Sigmoid colon (tissue), 7 donors: ENCODE measurements around the gene SMTNL2. TPM values are rescaled to one million over a fixed set of nuclear protein-coding genes. Genes with fewer than 3 reads are reported as not detected.

Source experiments
- DNase-seq: peaks from one replicate; pipeline ENCODE4 v3.0.0-alpha.2; 2019
- H3K27ac ChIP-seq, 4 donors: fragments of 200-600 bp; sonication (generic); one replicate each; pipeline ENCODE4 v1.5.1; 2016 to 2019; ENCODE audit warnings: mild to moderate bottlenecking in 1 of 4
- H3K27me3 ChIP-seq, 3 donors: fragments of 200-600 bp; sonication (generic); one replicate each; pipeline ENCODE4 v1.5.1; 2019; ENCODE audit warnings: mild to moderate bottlenecking in 1 of 3
- H3K36me3 ChIP-seq, 4 donors: fragments of 200-600 bp; sonication (generic); one replicate each; pipeline ENCODE4 v1.5.1; 2016 to 2019
- H3K4me1 ChIP-seq, 4 donors: fragments of 200-600 bp; sonication (generic); one replicate each; pipeline ENCODE4 v1.5.1; 2017 to 2019
- H3K4me3 ChIP-seq, 4 donors: fragments of 200-600 bp; sonication (generic); one replicate each; pipeline ENCODE4 v1.5.1; 2017 to 2019; ENCODE audit warnings: mild to moderate bottlenecking in 2 of 4, moderate library complexity in 1 of 4
- H3K9me3 ChIP-seq, 4 donors: fragments of 200-600 bp in 3 of 4; sonication (generic) in 3 of 4; one replicate each; pipeline versions ENCODE4 v1.5.1 to v1.6.1; 2013 to 2019
- EP300 ChIP-seq, 4 donors: sonication (generic); formaldehyde crosslinking; IDR thresholded peaks; one replicate each; pipeline ENCODE4 v1.6.1; 2017; ENCODE audit warnings: antibody characterized with exemption in 4 of 4
- POLR2A ChIP-seq, 2 donors: fragments of 450-650 bp; IDR thresholded peaks; one replicate each; pipeline ENCODE4 v1.6.1; 2016; ENCODE audit warnings: antibody characterized with exemption in 2 of 2, mild to moderate bottlenecking in 2 of 2, moderate library complexity in 2 of 2
- POLR2AphosphoS5 ChIP-seq, 4 donors: sonication (generic); formaldehyde crosslinking; IDR thresholded peaks; one replicate each; pipeline ENCODE4 v1.6.1; 2017; ENCODE audit warnings: antibody characterized with exemption in 4 of 4
- WGBS, 2 donors: extraction: QIAGEN DNeasy Blood & Tissue Kit; methylation state at CpG; one replicate each; pipeline ENCODE4 v1.1.7; 2013; 5-methylcytosine and 5-hydroxymethylcytosine counted together
- intact Hi-C: fragments of 100-400 bp; cut with DNase I; formaldehyde crosslinking; loops from one replicate; pipeline ENCODE4 v1.15.1; 2023
- polyA plus RNA-seq, 3 donors: library from polyadenylated mRNA; stranded (reverse); fragments of 200-250 nt; gene quantifications; one replicate each; pipeline ENCODE4 v1.2.3, GENCODE V29; 2013
- total RNA-seq, 4 donors: library from RNA; depleted of rRNA; stranded (reverse); fragments of >200 nt; gene quantifications; one replicate each; pipeline ENCODE4 v1.1.0, GENCODE V29; 2016
- TF ChIP-seq, protein P1 (sequence below), 4 experiments: fragments of 450-650 bp in 3 of 4; fragments of 200-600 bp in 1 of 4; IDR thresholded peaks; one replicate each; pipeline ENCODE4 v1.5.1; 2016 to 2019; ENCODE audit warnings: antibody characterized with exemption in 4 of 4, mild to moderate bottlenecking in 3 of 4, moderate library complexity in 2 of 4
- donor health status: healthy with polysubstance abuse.
- donor health status: Bipolar disorder and iron deficiency.
- donor health status: healthy.

SMTNL2 gene
- total and polyA plus RNA-seq, 7 donors = 0.33 to 1.9 (median 0.99) TPM; not detected in 1

GRCh38 chr17:4559139-4559791 lies 25.1 kb upstream of the SMTNL2 start:
- H3K27me3 ChIP-seq = no peaks in the 10 kb centered on the region
- intact Hi-C loops = no loop called here
- whole genome bisulfite sequencing, 2 donors = 16 to 67% methylated on average over 17 of the region's 17 CpGs
- H3K27ac ChIP-seq = no peak overlapping the region
- H3K4me3 ChIP-seq = no peak overlapping the region
- no peak for TF ChIP-seq POLR2AphosphoS5 (IDR thresholded peaks at IDR 0.05)
- TF ChIP-seq EP300 (IDR thresholded peaks at IDR 0.05) = no peak
- TF ChIP-seq, protein P1, sequence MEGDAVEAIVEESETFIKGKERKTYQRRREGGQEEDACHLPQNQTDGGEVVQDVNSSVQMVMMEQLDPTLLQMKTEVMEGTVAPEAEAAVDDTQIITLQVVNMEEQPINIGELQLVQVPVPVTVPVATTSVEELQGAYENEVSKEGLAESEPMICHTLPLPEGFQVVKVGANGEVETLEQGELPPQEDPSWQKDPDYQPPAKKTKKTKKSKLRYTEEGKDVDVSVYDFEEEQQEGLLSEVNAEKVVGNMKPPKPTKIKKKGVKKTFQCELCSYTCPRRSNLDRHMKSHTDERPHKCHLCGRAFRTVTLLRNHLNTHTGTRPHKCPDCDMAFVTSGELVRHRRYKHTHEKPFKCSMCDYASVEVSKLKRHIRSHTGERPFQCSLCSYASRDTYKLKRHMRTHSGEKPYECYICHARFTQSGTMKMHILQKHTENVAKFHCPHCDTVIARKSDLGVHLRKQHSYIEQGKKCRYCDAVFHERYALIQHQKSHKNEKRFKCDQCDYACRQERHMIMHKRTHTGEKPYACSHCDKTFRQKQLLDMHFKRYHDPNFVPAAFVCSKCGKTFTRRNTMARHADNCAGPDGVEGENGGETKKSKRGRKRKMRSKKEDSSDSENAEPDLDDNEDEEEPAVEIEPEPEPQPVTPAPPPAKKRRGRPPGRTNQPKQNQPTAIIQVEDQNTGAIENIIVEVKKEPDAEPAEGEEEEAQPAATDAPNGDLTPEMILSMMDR (IDR thresholded peaks at IDR 0.05) = no peak
- TF ChIP-seq POLR2A (IDR thresholded peaks at IDR 0.05) = no peak
- DNase-seq = peak; percentile 61
- H3K36me3 ChIP-seq = no peaks in the 10 kb centered on the region
- peaks cover 0 to 16% (median 13%) of the 10 kb centered on the region in 4 donors for H3K4me1 ChIP-seq
- H3K9me3 ChIP-seq = no peaks in the 10 kb centered on the region

DNA sequence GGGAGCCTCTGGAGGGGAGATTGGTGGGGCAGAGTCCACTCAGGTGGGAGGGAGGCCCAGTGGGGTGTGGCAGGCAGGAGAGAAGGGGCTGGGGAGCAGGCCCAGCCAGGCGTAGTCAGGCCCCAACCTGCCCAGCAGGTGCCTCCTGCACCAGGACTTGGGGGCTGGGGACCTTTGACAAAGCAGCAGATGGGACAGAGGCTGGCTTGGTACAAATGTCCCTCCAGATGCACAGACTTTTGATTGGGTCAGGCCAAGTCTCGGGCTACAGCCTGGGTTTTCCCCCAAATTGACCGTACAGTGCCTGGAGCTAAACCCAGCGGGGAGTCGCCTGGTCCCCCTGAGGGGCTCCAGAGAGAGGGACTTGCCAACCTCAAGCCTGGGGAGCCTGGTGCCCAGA lies 24.4 kb upstream of the SMTNL2 start:
- TF ChIP-seq EP300 (IDR thresholded peaks at IDR 0.05) = no peak
- TF ChIP-seq POLR2A (IDR thresholded peaks at IDR 0.05) = no peak
- TF ChIP-seq, protein P1 (IDR thresholded peaks at IDR 0.05) = no peak
- no peak for TF ChIP-seq POLR2AphosphoS5 (IDR thresholded peaks at IDR 0.05)
- no peak for DNase-seq
- 17 to 73% methylated on average over 5 of the region's 5 CpGs for WGBS, 2 donors
- Histone ChIP-seq H3K4me3 (no peak overlapping the region), H3K4me1 (peaks cover 0 to 9% (median 7%) of the 10 kb centered on the region in 4 donors), H3K9me3 (no peaks in the 10 kb centered on the region), H3K36me3 (no peaks in the 10 kb centered on the region), H3K27me3 (no peaks in the 10 kb centered on the region), H3K27ac (peak overlapping the region in 1 of 4 donors; percentile 9)
- intact Hi-C loops = no loop called here

DNA sequence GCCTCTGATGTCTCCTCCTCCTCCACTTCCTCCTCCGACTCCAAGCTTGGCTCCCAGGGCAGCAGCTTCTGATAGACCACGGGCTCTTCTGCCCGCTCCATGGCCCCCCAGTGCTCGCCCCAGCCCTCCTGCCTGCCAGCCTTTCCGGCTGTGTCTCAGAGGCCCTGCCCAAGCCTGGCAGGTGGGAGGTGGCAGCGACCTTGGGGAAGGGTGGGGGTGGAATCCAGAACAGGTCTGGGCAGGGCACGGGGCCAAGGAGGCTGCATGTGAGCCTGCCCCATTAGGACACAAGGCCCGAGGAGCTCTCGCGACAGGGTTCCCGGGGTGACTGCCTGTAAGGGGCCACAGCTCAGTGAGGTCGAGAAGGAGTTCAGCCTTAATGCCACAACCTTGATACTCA lies 23.9 kb upstream of the SMTNL2 start, which contains the start of gene GGT6:
Gene GGT6, minus strand, starts transcription at position 157 of the 400 bp plus-strand sequence. Its CDS starts 56 bp downstream, at position 101.
- H3K9me3 ChIP-seq = no peaks in the 10 kb centered on the region
- WGBS, 2 donors = 16 to 69% methylated on average over 12 of the region's 12 CpGs
- peak within 1 kb of the TSS in 1 of 4 donors; percentile 9 for H3K27ac ChIP-seq
- H3K4me3 ChIP-seq = no peak within 1 kb of the TSS
- intact Hi-C loops = no loop called here
- DNase-seq = peak; percentile 65
- H3K27me3 ChIP-seq = no peaks in the 10 kb centered on the region
- peaks cover 0 to 11% (median 7%) of the 10 kb centered on the region in 4 donors for H3K4me1 ChIP-seq
- TF ChIP-seq POLR2AphosphoS5 (IDR thresholded peaks at IDR 0.05) = no peak
- TF ChIP-seq POLR2A (IDR thresholded peaks at IDR 0.05) = peak in 1 of 2 donors; percentile 35
- no peaks in the 10 kb centered on the region for H3K36me3 ChIP-seq

GRCh38 chr17:4560837-4561256 lies 23.5 kb upstream of the SMTNL2 start:
- H3K27me3 ChIP-seq = no peaks in the 10 kb centered on the region
- 23 to 74% methylated on average over 11 of the region's 11 CpGs for WGBS, 2 donors
- DNase-seq = peak; percentile 61
- no peak overlapping the region for H3K27ac ChIP-seq
- H3K4me1 ChIP-seq = peaks cover 0 to 13% (median 7%) of the 10 kb centered on the region in 4 donors
- intact Hi-C loops = no loop called here
- H3K4me3 ChIP-seq = no peak overlapping the region
- TF ChIP-seq POLR2A (IDR thresholded peaks at IDR 0.05) (no peak), POLR2AphosphoS5 (IDR thresholded peaks at IDR 0.05) (no peak), EP300 (IDR thresholded peaks at IDR 0.05) (no peak)
- TF ChIP-seq, protein P1 (IDR thresholded peaks at IDR 0.05) = no peak
- no peaks in the 10 kb centered on the region for H3K9me3 ChIP-seq
- H3K36me3 ChIP-seq = no peaks in the 10 kb centered on the region

DNA sequence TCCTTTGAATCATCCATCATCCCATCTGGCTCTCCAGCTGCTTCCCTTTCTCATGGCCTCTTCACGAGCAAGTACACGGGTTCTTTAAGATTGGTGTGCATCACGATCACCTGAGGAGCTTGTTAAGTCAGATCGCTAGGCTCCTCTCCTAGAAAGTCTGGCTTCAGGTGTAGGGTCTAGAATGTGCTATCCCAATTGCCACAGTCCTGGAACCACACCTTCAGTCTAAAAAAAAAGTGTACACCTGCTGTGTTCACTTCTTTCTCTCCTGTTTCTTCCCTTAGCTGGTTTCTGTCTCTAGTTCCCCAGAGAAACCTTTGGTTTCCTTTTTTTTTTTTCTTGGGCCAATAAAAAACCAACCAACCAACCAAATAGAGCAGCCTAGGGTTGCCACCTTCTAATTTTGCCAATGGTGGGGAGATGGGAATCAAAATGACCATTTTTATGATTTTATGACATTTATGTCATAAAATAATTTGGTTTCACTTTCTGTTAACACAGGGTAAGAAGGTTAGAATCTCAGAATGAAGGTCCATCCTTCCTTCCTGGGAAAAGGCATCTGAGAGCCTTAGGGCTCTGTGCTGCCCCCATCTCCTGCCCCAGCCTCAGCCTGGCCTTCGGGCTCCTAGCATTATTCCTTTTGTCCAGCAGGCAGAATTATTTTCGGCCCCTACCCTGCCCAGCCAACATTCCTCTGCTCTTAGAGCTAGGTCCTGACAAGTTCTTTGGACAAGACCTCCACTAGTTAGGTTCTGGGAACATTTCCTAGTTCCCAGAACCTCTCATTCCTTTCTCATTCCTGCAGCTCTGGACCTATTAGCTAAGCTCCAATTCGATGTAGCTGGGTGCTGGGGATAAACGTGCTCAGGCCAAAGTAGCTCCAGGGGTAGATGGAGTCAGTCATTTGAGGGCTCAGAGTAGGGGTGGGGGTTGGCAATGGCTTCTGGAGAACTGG lies 22.0 kb upstream of the SMTNL2 start:
- TF ChIP-seq EP300 (IDR thresholded peaks at IDR 0.05) (no peak), POLR2AphosphoS5 (IDR thresholded peaks at IDR 0.05) (no peak), POLR2A (IDR thresholded peaks at IDR 0.05) (no peak)
- TF ChIP-seq, protein P1 (IDR thresholded peaks at IDR 0.05) = no peak
- H3K27ac ChIP-seq = no peak overlapping the region
- peaks cover 0 to 7% (median 3%) of the 10 kb centered on the region in 4 donors for H3K4me1 ChIP-seq
- 26 to 55% methylated on average over 8 of the region's 8 CpGs for WGBS, 2 donors
- H3K36me3 ChIP-seq = no peaks in the 10 kb centered on the region
- no peaks in the 10 kb centered on the region for H3K27me3 ChIP-seq
- no peak for DNase-seq
- no peaks in the 10 kb centered on the region for H3K9me3 ChIP-seq
- intact Hi-C loops = no loop called here
- H3K4me3 ChIP-seq = no peak overlapping the region
